Mesenchymal stem cell (in vitro differentiated cells and primary cell): ENCODE results near the gene ETS1.

ENCODE experiments used
- DNase-seq: peaks from one replicate; pipeline ENCODE4 v3.0.0-alpha.2; 2013
- H2AFZ ChIP-seq: one replicate; pipeline ENCODE4 v1.6.1; 2013; ENCODE audit warnings: low read depth, mild to moderate bottlenecking, control low read depth, inconsistent platforms, low read length, moderate library complexity
- H2AK5ac ChIP-seq: 2 replicates; pipeline ENCODE4 v1.6.1; 2013; ENCODE audit warnings: low read length, moderate library complexity, mild to moderate bottlenecking, inconsistent platforms; ENCODE audit not compliant: severe bottlenecking
- H2BK120ac ChIP-seq: one replicate; pipeline ENCODE4 v1.6.1; 2013; ENCODE audit warnings: low read depth, mild to moderate bottlenecking, inconsistent platforms, low read length, moderate library complexity
- H2BK12ac ChIP-seq, 2 experiments: one replicate each; pipeline ENCODE4 v1.6.1; 2013; ENCODE audit warnings: inconsistent platforms in 2 of 2, low read length in 2 of 2, mild to moderate bottlenecking in 2 of 2, moderate library complexity in 2 of 2, control low read depth in 1 of 2
- H2BK15ac ChIP-seq: one replicate; pipeline ENCODE4 v1.6.1; 2013; ENCODE audit warnings: mild to moderate bottlenecking, low read depth, inconsistent platforms; ENCODE audit not compliant: poor library complexity, severe bottlenecking
- H2BK5ac ChIP-seq: 2 replicates; pipeline ENCODE4 v1.6.1; 2013; ENCODE audit warnings: low read depth, mild to moderate bottlenecking, low read length, control low read depth, inconsistent platforms; ENCODE audit not compliant: poor library complexity, severe bottlenecking
- H3K14ac ChIP-seq, 2 experiments: one replicate each; pipeline ENCODE4 v1.6.1; 2013; ENCODE audit warnings: inconsistent platforms in 2 of 2, low read length in 2 of 2, control low read depth in 1 of 2, mild to moderate bottlenecking in 1 of 2, moderate library complexity in 1 of 2
- H3K18ac ChIP-seq, 2 experiments: one replicate each; pipeline ENCODE4 v1.6.1; 2013; ENCODE audit warnings: inconsistent platforms in 2 of 2, low read length in 2 of 2, control low read depth in 1 of 2, low read depth in 1 of 2, mild to moderate bottlenecking in 1 of 2
- H3K23ac ChIP-seq, 2 experiments: one replicate each; pipeline ENCODE4 v1.6.1; 2013; ENCODE audit warnings: inconsistent platforms in 2 of 2, low read length in 2 of 2, mild to moderate bottlenecking in 2 of 2, moderate library complexity in 2 of 2, control low read depth in 1 of 2
- H3K27ac ChIP-seq: 2 replicates; pipeline ENCODE4 v1.5.1; 2013; ENCODE audit warnings: mild to moderate bottlenecking, moderate library complexity, low read length, control low read depth, inconsistent platforms; ENCODE audit not compliant: poor library complexity, severe bottlenecking
- H3K27me3 ChIP-seq, 2 experiments: 2 replicates each; pipeline versions ENCODE4 v1.6.1 to v1.7.0; 2013; ENCODE audit warnings: low read length in 2 of 2, mild to moderate bottlenecking in 2 of 2, moderate library complexity in 2 of 2, control low read depth in 1 of 2, inconsistent platforms in 1 of 2; ENCODE audit not compliant: control insufficient read depth in 1 of 2, insufficient read depth in 1 of 2
- H3K36me3 ChIP-seq, 2 experiments: 2 replicates each; pipeline versions ENCODE4 v1.6.1 to v1.7.0; 2013; ENCODE audit warnings: low read length in 2 of 2, control low read depth in 1 of 2, inconsistent platforms in 1 of 2, low read depth in 1 of 2, mild to moderate bottlenecking in 1 of 2; ENCODE audit not compliant: insufficient read depth in 2 of 2, control insufficient read depth in 1 of 2
- H3K4ac ChIP-seq, 2 experiments: one replicate each; pipeline ENCODE4 v1.6.1; 2013; ENCODE audit warnings: inconsistent platforms in 2 of 2, low read length in 2 of 2, mild to moderate bottlenecking in 2 of 2, moderate library complexity in 2 of 2, control low read depth in 1 of 2, low read depth in 1 of 2
- H3K4me1 ChIP-seq: 2 replicates; pipeline ENCODE4 v1.6.1; 2013; ENCODE audit warnings: low read depth, low read length, control low read depth; ENCODE audit not compliant: control insufficient read depth, insufficient read depth
- H3K4me2 ChIP-seq: 2 replicates; pipeline ENCODE4 v1.6.1; 2013; ENCODE audit warnings: low read length, mild to moderate bottlenecking, inconsistent platforms; ENCODE audit not compliant: poor library complexity, severe bottlenecking
- H3K4me3 ChIP-seq, 2 experiments: 2 replicates each; pipeline versions ENCODE4 v1.5.1 to v1.7.0; 2013; ENCODE audit warnings: low read length in 2 of 2, mild to moderate bottlenecking in 2 of 2, control low read depth in 1 of 2, low read depth in 1 of 2; ENCODE audit not compliant: insufficient read depth in 1 of 2
- H3K79me1 ChIP-seq: replicated peaks from 2 replicates; pipeline ENCODE4 v1.6.1; 2013; ENCODE audit warnings: mild to moderate bottlenecking, control low read depth, low read length, inconsistent platforms; ENCODE audit not compliant: poor library complexity, severe bottlenecking
- H3K9ac ChIP-seq: 2 replicates; pipeline ENCODE4 v1.7.0; 2013; ENCODE audit warnings: mild to moderate bottlenecking, low read length, moderate library complexity
- H3K9me3 ChIP-seq: 2 replicates; pipeline ENCODE4 v1.7.0; 2013; ENCODE audit warnings: mild to moderate bottlenecking, low read length; ENCODE audit not compliant: control insufficient read depth
- H4K8ac ChIP-seq: one replicate; pipeline ENCODE4 v1.6.1; 2013; ENCODE audit warnings: inconsistent platforms, mild to moderate bottlenecking, low read length, moderate library complexity
- H4K91ac ChIP-seq: one replicate; pipeline ENCODE4 v1.6.1; 2013; ENCODE audit warnings: mild to moderate bottlenecking, low read length, inconsistent platforms
- WGBS: methylation state at CpG from one replicate; pipeline ENCODE4 v1.1.7; 2013; ENCODE audit warnings: mixed read lengths; 5-methylcytosine and 5-hydroxymethylcytosine counted together

Gene ETS1

DNA sequence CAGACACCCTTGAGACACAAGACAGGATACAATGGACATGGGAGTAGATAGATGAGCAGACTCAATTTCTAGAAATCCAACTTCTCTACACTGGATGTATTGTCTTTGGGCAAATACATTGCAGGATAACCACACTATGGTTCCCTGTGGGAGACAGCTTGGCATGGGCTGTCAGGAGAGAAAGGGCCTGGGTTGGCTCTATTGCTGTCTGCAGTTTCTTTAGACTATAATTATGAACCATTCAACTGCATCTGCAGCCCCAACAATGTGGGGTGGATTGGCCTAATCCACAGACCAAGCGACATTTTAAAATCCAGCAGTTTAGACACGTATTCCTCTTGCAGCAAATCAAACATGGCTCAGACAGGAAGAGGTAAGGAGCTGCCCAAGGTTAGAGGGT lies 60.3 kb downstream of the ETS1 start:
- Histone ChIP-seq H3K18ac (no peak overlapping the region), H3K9ac (no peak overlapping the region), H4K91ac (no peak overlapping the region), H2BK15ac (no peak overlapping the region), H2AFZ (no peak overlapping the region), H3K27me3 (no peaks in the 10 kb centered on the region), H3K9me3 (no peaks in the 10 kb centered on the region), H3K27ac (no peak overlapping the region), H3K36me3 (no peaks in the 10 kb centered on the region), H3K23ac (no peak overlapping the region), H3K79me1 (peaks cover 1% of the 10 kb centered on the region), H3K4ac (no peak overlapping the region), H4K8ac (no peak overlapping the region), H3K4me2 (no peak overlapping the region), H3K4me3 (no peak overlapping the region), H2BK12ac (no peak overlapping the region), H3K14ac (no peak overlapping the region), H2BK5ac (no peak overlapping the region), H2AK5ac (no peak overlapping the region), H3K4me1 (peaks cover 2% of the 10 kb centered on the region), H2BK120ac (no peak overlapping the region)
- WGBS = 99% methylated on average over 2 of the region's 2 CpGs
- no peak for DNase-seq

DNA sequence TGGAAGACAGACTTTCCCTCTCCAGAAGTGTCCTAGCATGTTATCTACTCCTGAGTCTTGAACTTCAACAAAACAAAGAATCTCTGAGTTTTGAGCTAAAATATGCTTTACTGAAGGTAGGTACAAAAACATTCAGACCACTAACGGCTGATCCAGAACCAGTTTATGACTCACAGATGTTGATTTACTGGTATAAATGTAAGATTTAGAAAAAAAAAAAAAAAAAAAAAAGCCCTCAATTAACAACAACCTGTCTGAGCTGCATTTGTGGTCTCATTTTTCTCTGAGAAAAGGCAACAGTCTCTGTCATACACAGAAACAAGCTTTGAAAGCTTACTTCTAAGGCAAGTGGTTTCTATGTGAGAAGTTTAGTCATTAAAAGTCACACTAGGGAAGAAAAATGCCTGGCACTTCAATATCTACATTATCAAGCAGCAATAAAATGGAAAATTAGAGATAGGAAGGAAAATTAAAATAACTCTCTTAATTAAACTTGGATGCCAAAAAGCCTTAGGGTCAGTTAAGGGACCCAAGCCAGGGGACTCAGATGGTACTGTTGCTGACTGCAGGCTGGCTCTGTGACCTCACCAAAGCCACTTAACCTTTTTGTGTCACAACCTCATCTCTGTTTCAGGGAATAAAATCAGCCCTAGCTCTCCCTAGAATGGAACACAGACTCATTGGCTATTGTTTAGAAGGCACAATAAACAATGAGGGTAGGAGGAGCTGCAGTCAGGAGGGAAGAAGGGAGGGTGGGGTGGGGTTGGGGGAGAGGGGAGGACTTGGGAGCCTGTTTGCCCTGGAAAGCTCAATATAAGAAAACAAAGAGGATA lies 61.7 kb downstream of the ETS1 start:
- H3K23ac ChIP-seq = no peak overlapping the region
- no peak overlapping the region for H2BK120ac ChIP-seq
- no peak overlapping the region for H3K4me2 ChIP-seq
- no peak overlapping the region for H3K4ac ChIP-seq
- no peaks in the 10 kb centered on the region for H3K9me3 ChIP-seq
- H3K14ac ChIP-seq = no peak overlapping the region
- H2BK15ac ChIP-seq = no peak overlapping the region
- peak overlapping the region; percentile 84 for H2AK5ac ChIP-seq
- H3K27me3 ChIP-seq = no peaks in the 10 kb centered on the region
- H4K91ac ChIP-seq = no peak overlapping the region
- no peak overlapping the region for H2BK5ac ChIP-seq
- H3K9ac ChIP-seq = peak overlapping the region; percentile 9
- peaks cover 2% of the 10 kb centered on the region for H3K4me1 ChIP-seq
- H3K27ac ChIP-seq = no peak overlapping the region
- H3K36me3 ChIP-seq = no peaks in the 10 kb centered on the region
- H3K79me1 ChIP-seq = peaks cover 1% of the 10 kb centered on the region
- no peak overlapping the region for H2AFZ ChIP-seq
- H2BK12ac ChIP-seq = peak overlapping the region in 1 of 2 experiments; percentile 35
- H4K8ac ChIP-seq = no peak overlapping the region
- DNase-seq = peak; percentile 34
- H3K4me3 ChIP-seq = no peak overlapping the region
- H3K18ac ChIP-seq = no peak overlapping the region
- no CpG with 5 or more reads among the region's 1 CpG for WGBS

DNA sequence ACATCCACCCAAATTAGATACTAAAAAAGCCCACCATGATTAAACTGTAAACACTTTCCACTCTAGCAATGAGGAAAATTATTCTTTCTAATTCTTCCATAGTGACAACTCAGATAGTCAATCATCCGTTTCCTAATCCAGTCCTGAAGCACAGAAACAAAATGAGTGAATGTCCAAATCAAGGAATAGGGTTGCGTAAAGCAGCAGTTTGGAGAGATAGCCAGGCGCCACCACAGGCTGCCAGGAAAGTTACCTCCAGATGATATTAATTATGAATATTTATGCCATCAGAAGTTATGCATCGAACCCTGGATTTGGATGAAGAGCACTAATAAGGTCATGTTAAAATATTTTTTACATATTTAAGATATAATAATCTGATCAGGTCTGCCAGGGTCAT lies 63.2 kb downstream of the ETS1 start:
- no peak overlapping the region for H4K8ac ChIP-seq
- WGBS = 88% methylated on average over 2 of the region's 4 CpGs
- H3K23ac ChIP-seq = no peak overlapping the region
- no peak overlapping the region for H2AFZ ChIP-seq
- H3K4me3 ChIP-seq = peak overlapping the region in 1 of 2 experiments; percentile 75
- peaks cover 1% of the 10 kb centered on the region for H3K79me1 ChIP-seq
- H3K27me3 ChIP-seq = no peaks in the 10 kb centered on the region
- peak overlapping the region; percentile 91 for H3K9ac ChIP-seq
- H2AK5ac ChIP-seq = no peak overlapping the region
- no peak overlapping the region for H3K4me2 ChIP-seq
- H3K18ac ChIP-seq = peak overlapping the region in 1 of 2 experiments; percentile 29
- no peak overlapping the region for H3K27ac ChIP-seq
- H3K4ac ChIP-seq = no peak overlapping the region
- H2BK120ac ChIP-seq = no peak overlapping the region
- H2BK12ac ChIP-seq = no peak overlapping the region
- H3K4me1 ChIP-seq = peaks cover 2% of the 10 kb centered on the region
- no peaks in the 10 kb centered on the region for H3K9me3 ChIP-seq
- no peak overlapping the region for H4K91ac ChIP-seq
- no peak overlapping the region for H3K14ac ChIP-seq
- H2BK5ac ChIP-seq = no peak overlapping the region
- DNase-seq = no peak
- H3K36me3 ChIP-seq = peaks cover 0 to 2% of the 10 kb centered on the region in 2 experiments
- no peak overlapping the region for H2BK15ac ChIP-seq

DNA sequence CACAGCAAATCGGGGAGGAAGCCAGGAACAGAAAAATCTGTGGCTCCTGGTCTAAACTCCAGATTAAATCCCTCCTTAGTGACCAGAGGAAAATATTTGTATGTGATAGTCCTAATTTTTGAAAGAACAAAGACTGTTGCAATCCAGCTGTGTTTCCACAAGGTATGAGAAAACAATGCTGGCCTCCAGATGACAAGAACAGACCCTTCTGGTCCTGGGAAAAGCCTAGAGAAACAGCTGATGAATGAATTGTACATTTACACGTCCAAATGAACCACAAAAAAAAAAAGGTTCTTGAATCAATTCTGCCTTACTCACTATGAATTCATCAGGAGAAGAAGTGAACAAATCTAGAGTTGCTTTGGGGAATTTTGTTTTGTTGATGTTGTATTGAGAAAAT lies 63.7 kb downstream of the ETS1 start:
- WGBS = no CpG with 5 or more reads among the region's 2 CpGs
- H3K23ac ChIP-seq = no peak overlapping the region
- H3K27ac ChIP-seq = peak overlapping the region; percentile 95
- H3K9me3 ChIP-seq = no peaks in the 10 kb centered on the region
- no peaks in the 10 kb centered on the region for H3K27me3 ChIP-seq
- H2BK12ac ChIP-seq = no peak overlapping the region
- peak overlapping the region in 1 of 2 experiments; percentile 76 for H3K4ac ChIP-seq
- H2BK5ac ChIP-seq = no peak overlapping the region
- H3K9ac ChIP-seq = peak overlapping the region; percentile 91
- H4K91ac ChIP-seq = no peak overlapping the region
- H3K79me1 ChIP-seq = peaks cover 1% of the 10 kb centered on the region
- peaks cover 2% of the 10 kb centered on the region for H3K4me1 ChIP-seq
- peak; percentile 57 for DNase-seq
- peak overlapping the region in 1 of 2 experiments; percentile 75 for H3K4me3 ChIP-seq
- H2AK5ac ChIP-seq = peak overlapping the region; percentile 68
- H3K4me2 ChIP-seq = no peak overlapping the region
- peak overlapping the region; percentile 46 for H4K8ac ChIP-seq
- peaks cover 0 to 2% of the 10 kb centered on the region in 2 experiments for H3K36me3 ChIP-seq
- H2AFZ ChIP-seq = no peak overlapping the region
- no peak overlapping the region for H2BK15ac ChIP-seq
- peak overlapping the region in 1 of 2 experiments; percentile 78 for H3K18ac ChIP-seq
- no peak overlapping the region for H2BK120ac ChIP-seq
- no peak overlapping the region for H3K14ac ChIP-seq
